Right lobe of liver (tissue), 6 donors: ENCODE results near the gene C2CD2L. TPM values are rescaled to one million over a fixed set of nuclear protein-coding genes. Genes with fewer than 3 reads are reported as not detected.

Experiments used
- ATAC-seq, 4 donors: fragments of 200-7000 bp; cut with Tn5 transposase; one replicate each; pipeline ENCODE4 v1.9.1; 2020; ENCODE audit warnings: mild to moderate bottlenecking in 4 of 4, moderate library complexity in 4 of 4
- DNase-seq, 3 donors: peaks; one replicate each; pipeline ENCODE4 v3.0.0-alpha.2; 2020
- H3K27ac ChIP-seq, 3 donors: fragments of 200-600 bp; one replicate each; pipeline ENCODE4 v1.8.0; 2022
- H3K27me3 ChIP-seq, 2 donors: fragments of 200-600 bp; one replicate each; pipeline ENCODE4 v1.8.0; 2022
- H3K36me3 ChIP-seq, 4 donors: fragments of 200-600 bp; sonication (generic) in 1 of 4; one replicate each; pipeline versions ENCODE4 v1.5.1 to v1.8.0; 2017 to 2022; ENCODE audit warnings: control low read depth in 1 of 4
- H3K4me1 ChIP-seq, 4 donors: fragments of 200-600 bp; sonication (generic) in 1 of 4; one replicate each; pipeline versions ENCODE4 v1.5.1 to v1.8.0; 2017 to 2022; ENCODE audit warnings: control low read depth in 1 of 4
- H3K4me3 ChIP-seq, 3 donors: fragments of 200-600 bp; one replicate each; pipeline ENCODE4 v1.8.0; 2022
- H3K9me3 ChIP-seq, 4 donors: fragments of 200-600 bp; sonication (generic) in 1 of 4; one replicate each; pipeline versions ENCODE4 v1.5.1 to v1.8.0; 2017 to 2022; ENCODE audit warnings: control low read depth in 1 of 4
- POLR2A ChIP-seq: fragments of 450-650 bp; IDR thresholded peaks from one replicate; pipeline ENCODE4 v1.6.1; 2017; ENCODE audit warnings: antibody characterized with exemption, mild to moderate bottlenecking
- WGBS: methylation state at CpG from one replicate; pipeline ENCODE4 v1.1.6; 2018; ENCODE audit warnings: low coverage, low lambda C conversion rate; ENCODE audit not compliant: insufficient coverage; ENCODE audit errors: missing lambda C conversion rate; 5-methylcytosine and 5-hydroxymethylcytosine counted together
- intact Hi-C, 2 donors: fragments of 100-400 bp; cut with DNase I; formaldehyde crosslinking; loops; one replicate each; pipeline versions ENCODE4 v1.11.2 to v1.14.1; 2022
- total RNA-seq, 6 experiments: library from RNA; depleted of rRNA in 2 of 6; stranded (reverse); fragments of >200 nt in 2 of 6; fragmentation: NEBNext Ultra II Directional in 3 of 6; extraction: Animal tissue kit (Norgen Biotek cat#: 25700) in 3 of 6; gene quantifications; one replicate each; pipeline versions ENCODE4 v1.1.0 to v1.2.4, GENCODE V29; 2016 to 2023
- TF ChIP-seq, protein P1 (sequence below), 4 donors: fragments of 200-600 bp in 3 of 4; fragments of 450-650 bp in 1 of 4; IDR thresholded peaks; one replicate each; pipeline versions ENCODE4 v1.5.1 to v1.8.0; 2016 to 2022; ENCODE audit warnings: antibody characterized with exemption in 4 of 4, mild to moderate bottlenecking in 2 of 4
- donor health status: DM: no; HTN: yes; CAD: no.
- donor health status: DM: no; HTN: no; CAD: no.
- donor health status: DM: no; HTN: no; CAD: no.
- donor health status: DM: no; HTN: yes; CAD: no.
- donor health status: DM: no; HTN: yes; CAD: no.

C2CD2L gene
- total RNA-seq, 6 experiments from 2014 or later, result 5.4 to 9.7 (median 6.5) TPM

DNA sequence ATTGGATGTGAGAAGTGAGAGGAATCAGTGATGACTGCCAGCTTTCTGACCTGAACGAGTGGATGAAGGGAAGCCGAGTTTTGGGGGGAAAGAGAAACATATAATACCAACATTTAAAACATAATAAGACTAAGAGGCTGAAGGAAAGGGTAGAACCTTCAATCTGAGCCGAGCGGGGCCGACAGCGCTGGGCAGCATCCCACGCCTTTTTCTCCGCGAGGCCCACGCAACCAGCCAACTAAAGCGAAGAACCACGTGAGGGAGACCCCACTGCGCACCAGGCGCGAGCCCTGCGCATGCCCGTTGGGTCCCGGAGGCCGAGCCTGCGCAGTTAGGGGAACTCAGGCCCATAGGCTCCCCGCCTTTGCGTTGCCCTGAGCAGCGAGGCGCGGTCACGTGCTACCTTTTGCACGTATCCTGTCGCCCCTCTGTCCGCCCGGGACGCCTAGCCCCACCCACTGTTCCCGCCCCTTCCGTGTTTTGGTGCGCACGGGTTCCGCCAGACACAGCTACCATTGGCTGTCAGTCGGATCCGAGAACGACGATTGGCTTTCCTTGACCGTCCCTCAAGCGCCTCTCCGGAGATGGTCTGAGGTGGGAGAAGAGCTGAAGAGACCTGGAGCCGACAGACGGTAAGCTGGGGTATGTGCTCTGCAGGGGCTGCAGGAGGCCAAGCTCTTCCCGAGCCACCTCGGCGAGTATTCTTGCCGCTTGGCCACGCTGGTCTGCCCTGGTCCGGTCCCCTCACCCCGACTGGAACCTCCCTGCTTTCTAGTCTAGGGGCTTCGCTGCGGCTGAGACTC lies 14.1 kb downstream of the C2CD2L start, which contains the start of gene HINFP:
TSS of gene HINFP (plus strand) at position 573 of the 803 bp plus-strand sequence. CDS start 5,365 bp downstream, outside the sequence.
- DNase-seq (peak; percentile 100), ATAC-seq (peak; percentile 98 to 99 (median 99))
- Histone ChIP-seq H3K4me3 (peak within 1 kb of the TSS; percentile 90 to 97 (median 96)), H3K36me3 (peaks cover 0 to 15% (median 0%) of the 10 kb centered on the region in 4 donors), H3K9me3 (no peaks in the 10 kb centered on the region), H3K4me1 (peaks cover 0 to 19% (median 5%) of the 10 kb centered on the region in 4 donors), H3K27me3 (no peaks in the 10 kb centered on the region), H3K27ac (peak within 1 kb of the TSS; percentile 61 to 69 (median 61))
- under 1% methylated on average over 21 of the region's 54 CpGs for WGBS
- intact Hi-C loops, result no loop called here
- peak; percentile 39 for TF ChIP-seq POLR2A
- TF ChIP-seq, protein P1, sequence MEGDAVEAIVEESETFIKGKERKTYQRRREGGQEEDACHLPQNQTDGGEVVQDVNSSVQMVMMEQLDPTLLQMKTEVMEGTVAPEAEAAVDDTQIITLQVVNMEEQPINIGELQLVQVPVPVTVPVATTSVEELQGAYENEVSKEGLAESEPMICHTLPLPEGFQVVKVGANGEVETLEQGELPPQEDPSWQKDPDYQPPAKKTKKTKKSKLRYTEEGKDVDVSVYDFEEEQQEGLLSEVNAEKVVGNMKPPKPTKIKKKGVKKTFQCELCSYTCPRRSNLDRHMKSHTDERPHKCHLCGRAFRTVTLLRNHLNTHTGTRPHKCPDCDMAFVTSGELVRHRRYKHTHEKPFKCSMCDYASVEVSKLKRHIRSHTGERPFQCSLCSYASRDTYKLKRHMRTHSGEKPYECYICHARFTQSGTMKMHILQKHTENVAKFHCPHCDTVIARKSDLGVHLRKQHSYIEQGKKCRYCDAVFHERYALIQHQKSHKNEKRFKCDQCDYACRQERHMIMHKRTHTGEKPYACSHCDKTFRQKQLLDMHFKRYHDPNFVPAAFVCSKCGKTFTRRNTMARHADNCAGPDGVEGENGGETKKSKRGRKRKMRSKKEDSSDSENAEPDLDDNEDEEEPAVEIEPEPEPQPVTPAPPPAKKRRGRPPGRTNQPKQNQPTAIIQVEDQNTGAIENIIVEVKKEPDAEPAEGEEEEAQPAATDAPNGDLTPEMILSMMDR (IDR thresholded peaks at IDR 0.05), result no peak

DNA sequence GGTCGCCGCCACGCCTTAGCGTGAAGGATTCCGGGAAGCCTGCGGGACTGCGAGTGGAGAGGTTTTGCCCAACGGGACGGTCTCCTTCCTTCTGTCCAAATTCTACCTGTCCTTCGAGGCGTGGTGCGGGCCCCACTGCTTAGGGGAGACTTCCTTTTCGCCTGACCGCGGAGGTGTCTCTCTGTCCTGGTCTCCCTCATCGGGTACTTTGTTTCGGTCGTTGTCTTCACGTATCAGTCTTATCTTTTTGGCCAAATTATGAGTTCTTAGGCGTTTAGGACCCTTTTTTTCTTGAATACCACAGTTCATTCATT lies 14.6 kb downstream of the C2CD2L start:
- intact Hi-C loops, result no loop called here
- Histone ChIP-seq H3K36me3 (peaks cover 0 to 15% (median 0%) of the 10 kb centered on the region in 4 donors), H3K4me1 (peaks cover 0 to 19% (median 5%) of the 10 kb centered on the region in 4 donors), H3K27ac (peak overlapping the region; percentile 45 to 69 (median 59)), H3K9me3 (no peaks in the 10 kb centered on the region), H3K27me3 (no peaks in the 10 kb centered on the region), H3K4me3 (peak overlapping the region; percentile 90 to 97 (median 96))
- no peak for TF ChIP-seq POLR2A
- TF ChIP-seq, protein P1 (IDR thresholded peaks at IDR 0.05), result no peak
- 1% methylated on average over 15 of the region's 20 CpGs for WGBS
- ATAC-seq (no peak), DNase-seq (no peak)

DNA sequence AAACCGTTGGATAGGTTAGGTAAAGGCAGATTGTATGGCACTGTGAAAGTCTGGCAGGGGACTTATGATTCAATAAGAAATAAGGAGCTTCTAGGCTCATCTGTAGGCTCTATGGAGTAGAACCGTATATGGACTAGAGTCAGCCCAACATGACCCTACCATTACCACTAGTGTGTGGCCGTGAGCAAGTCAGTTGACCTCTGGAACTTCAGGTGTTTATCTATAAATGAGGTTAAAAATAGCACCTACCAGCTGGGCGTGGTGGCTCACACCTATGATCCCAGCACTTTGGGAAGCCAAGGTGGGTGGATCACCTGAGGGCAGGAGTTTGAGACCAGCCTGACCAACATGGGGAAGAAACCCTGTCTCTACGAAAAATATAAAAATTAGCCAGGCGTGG lies 18.7 kb downstream of the C2CD2L start:
- H3K4me1 ChIP-seq, result peaks cover 0 to 15% (median 5%) of the 10 kb centered on the region in 4 donors
- no peak for ATAC-seq
- WGBS, result 77% methylated on average over 5 of the region's 6 CpGs
- no peaks in the 10 kb centered on the region for H3K9me3 ChIP-seq
- H3K27ac ChIP-seq, result no peak overlapping the region
- TF ChIP-seq, protein P1 (IDR thresholded peaks at IDR 0.05), result no peak
- no peak for TF ChIP-seq POLR2A
- H3K4me3 ChIP-seq, result no peak overlapping the region
- H3K36me3 ChIP-seq, result peaks cover 0 to 41% (median 6%) of the 10 kb centered on the region in 4 donors
- H3K27me3 ChIP-seq, result no peaks in the 10 kb centered on the region
- no peak for DNase-seq
- intact Hi-C loops, result no loop called here

DNA sequence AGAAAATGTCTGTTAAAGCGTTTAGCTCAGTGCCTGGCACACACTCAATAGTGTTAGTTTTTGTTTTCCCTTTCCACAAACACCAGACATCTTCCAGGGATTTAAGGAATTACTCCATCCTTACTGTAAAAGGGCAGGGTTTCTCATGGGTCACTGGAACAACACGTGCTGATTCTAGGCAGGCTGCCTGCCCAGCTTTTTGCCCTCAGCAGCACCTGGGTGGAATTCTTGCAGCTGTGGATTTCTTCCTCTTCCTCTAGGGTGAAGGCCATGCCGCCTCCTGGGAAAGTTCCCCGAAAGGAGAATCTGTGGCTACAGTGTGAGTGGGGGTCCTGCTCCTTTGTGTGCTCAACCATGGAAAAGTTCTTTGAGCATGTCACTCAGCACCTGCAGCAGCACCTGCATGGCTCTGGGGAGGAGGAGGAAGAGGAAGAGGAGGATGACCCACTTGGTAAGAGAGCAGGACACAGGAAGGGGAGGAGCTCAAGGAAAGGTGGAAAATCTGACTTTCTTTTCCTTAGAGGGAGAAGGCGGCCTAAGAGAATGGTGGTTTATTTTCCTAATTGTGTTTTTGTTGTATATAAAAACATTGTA lies 19.6 kb downstream of the C2CD2L start:
- DNase-seq (no peak), ATAC-seq (no peak)
- intact Hi-C loops, result no loop called here
- Histone ChIP-seq H3K4me1 (peaks cover 0 to 15% (median 5%) of the 10 kb centered on the region in 4 donors), H3K27me3 (no peaks in the 10 kb centered on the region), H3K36me3 (peaks cover 0 to 50% (median 12%) of the 10 kb centered on the region in 4 donors), H3K4me3 (no peak overlapping the region), H3K27ac (peak overlapping the region in 1 of 3 donors; percentile 3), H3K9me3 (no peaks in the 10 kb centered on the region)
- no peak for TF ChIP-seq POLR2A
- TF ChIP-seq, protein P1 (IDR thresholded peaks at IDR 0.05), result no peak
- WGBS, result 51% methylated on average over 2 of the region's 5 CpGs
